Neural cell (in vitro differentiated cells): Measurements from ENCODE around the gene FYCO1. TPM values are rescaled to one million over a fixed set of nuclear protein-coding genes. Genes with fewer than 3 reads are reported as not detected.

Source experiments
- H2AFZ ChIP-seq: fragments of 200-600, 300-800 bp; sonication (generic), shearing (Covaris generic); 2 replicates; pipeline ENCODE4 v1.6.0; 2014; ENCODE audit warnings: low read depth, mild to moderate bottlenecking, antibody characterized with exemption, low read length, moderate library complexity
- H3F3A ChIP-seq: fragments of 200-600 bp; shearing (Covaris generic); 2 replicates; pipeline ENCODE4 v1.6.1; 2016; ENCODE audit warnings: mild to moderate bottlenecking, moderate library complexity, mixed read lengths, antibody characterized with exemption, low read length; ENCODE audit not compliant: insufficient read depth, poor library complexity, severe bottlenecking
- H3K27ac ChIP-seq: fragments of 200-600, 300-800 bp; sonication (generic), shearing (Covaris generic); 2 replicates; pipeline ENCODE4 v1.5.1; 2014; ENCODE audit warnings: mild to moderate bottlenecking, low read length, moderate library complexity
- H3K27me3 ChIP-seq: fragments of 300-800, 200-600 bp; sonication (generic), shearing (Covaris generic); 2 replicates; pipeline ENCODE4 v1.6.0; 2014; ENCODE audit warnings: mild to moderate bottlenecking, low read depth, low read length, moderate library complexity; ENCODE audit not compliant: insufficient read depth
- H3K36me3 ChIP-seq: fragments of 300-800, 200-600 bp; sonication (generic), shearing (Covaris generic); 2 replicates; pipeline ENCODE4 v1.5.1; 2014; ENCODE audit warnings: mild to moderate bottlenecking, antibody characterized with exemption, low read length, moderate library complexity; ENCODE audit not compliant: insufficient read depth
- H3K4me2 ChIP-seq: fragments of 300-800, 200-600 bp; sonication (generic), shearing (Covaris generic); 2 replicates; pipeline ENCODE4 v1.6.0; 2014; ENCODE audit warnings: mild to moderate bottlenecking, low read length
- H3K4me3 ChIP-seq: fragments of 300-800, 200-600 bp; sonication (generic), shearing (Covaris generic); 2 replicates; pipeline ENCODE4 v1.5.1; 2014; ENCODE audit warnings: mild to moderate bottlenecking, low read length, moderate library complexity
- H3K79me2 ChIP-seq: fragments of 200-600 bp; shearing (Covaris generic); replicated peaks from 2 replicates; pipeline ENCODE4 v1.6.0; 2014; ENCODE audit warnings: mild to moderate bottlenecking, low read length, moderate library complexity; ENCODE audit not compliant: insufficient read depth
- H3K9ac ChIP-seq: fragments of 300-800, 200-600 bp; sonication (generic), shearing (Covaris generic); 2 replicates; pipeline ENCODE4 v1.6.1; 2016; ENCODE audit warnings: mild to moderate bottlenecking, low read length, mixed read lengths
- H3K9me2 ChIP-seq: fragments of 200-600 bp; shearing (Covaris generic); 2 replicates; pipeline ENCODE4 v1.6.1; 2016; ENCODE audit warnings: mild to moderate bottlenecking, low read length, mixed read lengths; ENCODE audit not compliant: insufficient read depth
- H3K9me3 ChIP-seq: fragments of 200-600, 300-800 bp; sonication (generic), shearing (Covaris generic); 2 replicates; pipeline ENCODE4 v1.6.1; 2016; ENCODE audit warnings: mild to moderate bottlenecking, mixed run types, low read length, moderate library complexity, mixed read lengths
- H4K20me1 ChIP-seq: fragments of 200-600 bp; shearing (Covaris generic); 2 replicates; pipeline ENCODE4 v1.6.1; 2016; ENCODE audit warnings: mild to moderate bottlenecking, mixed run types; ENCODE audit not compliant: insufficient read depth
- CTCF ChIP-seq: fragments of 450-650 bp; IDR thresholded peaks from 2 replicates; pipeline ENCODE4 v1.5.1; 2014; ENCODE audit warnings: antibody characterized with exemption, mild to moderate bottlenecking, moderate library complexity; ENCODE audit not compliant: poor library complexity, severe bottlenecking
- EP300 ChIP-seq: fragments of 450-650 bp; conservative IDR thresholded peaks from 2 replicates; pipeline ENCODE4 v1.6.1; 2014; ENCODE audit warnings: antibody characterized with exemption, mild to moderate bottlenecking, moderate library complexity; ENCODE audit not compliant: poor library complexity, severe bottlenecking
- EZH2 ChIP-seq: fragments of 200-600, 300-800 bp; shearing (Covaris generic), sonication (generic); IDR thresholded peaks from 2 replicates; pipeline ENCODE4 v1.6.1; 2014; ENCODE audit warnings: antibody characterized with exemption, low read length, borderline replicate concordance, mild to moderate bottlenecking; ENCODE audit not compliant: insufficient read depth, poor library complexity, severe bottlenecking
- MXI1 ChIP-seq: fragments of 450-650 bp; conservative IDR thresholded peaks from 2 replicates; pipeline ENCODE4 v1.6.1; 2014; ENCODE audit warnings: antibody characterized with exemption, mild to moderate bottlenecking; ENCODE audit not compliant: poor library complexity, severe bottlenecking
- POLR2AphosphoS5 ChIP-seq: IDR thresholded peaks from 2 replicates; pipeline ENCODE4 v1.6.1; 2012
- RAD21 ChIP-seq: fragments of 450-650 bp; conservative IDR thresholded peaks from 2 replicates; pipeline ENCODE4 v1.6.1; 2014; ENCODE audit warnings: antibody characterized with exemption, mild to moderate bottlenecking, moderate library complexity
- REST ChIP-seq: IDR thresholded peaks from 2 replicates; pipeline ENCODE4 v1.6.1; 2012; ENCODE audit warnings: borderline replicate concordance
- SMC3 ChIP-seq: fragments of 450-650 bp; conservative IDR thresholded peaks from 2 replicates; pipeline ENCODE4 v1.6.1; 2014; ENCODE audit warnings: antibody characterized with exemption, mild to moderate bottlenecking, moderate library complexity; ENCODE audit not compliant: poor library complexity
- TAF1 ChIP-seq: IDR thresholded peaks from 2 replicates; pipeline ENCODE4 v1.6.1; 2012; ENCODE audit warnings: low read depth
- polyA plus RNA-seq: library from polyadenylated mRNA; depleted of rRNA; stranded (reverse); fragments of >200 nt; gene quantifications from 2 replicates; pipeline ENCODE4 v1.2.3, GENCODE V29; 2014

Gene FYCO1
- polyA plus RNA-seq, 1 donor from 2014 or later, result 0.12 TPM

DNA sequence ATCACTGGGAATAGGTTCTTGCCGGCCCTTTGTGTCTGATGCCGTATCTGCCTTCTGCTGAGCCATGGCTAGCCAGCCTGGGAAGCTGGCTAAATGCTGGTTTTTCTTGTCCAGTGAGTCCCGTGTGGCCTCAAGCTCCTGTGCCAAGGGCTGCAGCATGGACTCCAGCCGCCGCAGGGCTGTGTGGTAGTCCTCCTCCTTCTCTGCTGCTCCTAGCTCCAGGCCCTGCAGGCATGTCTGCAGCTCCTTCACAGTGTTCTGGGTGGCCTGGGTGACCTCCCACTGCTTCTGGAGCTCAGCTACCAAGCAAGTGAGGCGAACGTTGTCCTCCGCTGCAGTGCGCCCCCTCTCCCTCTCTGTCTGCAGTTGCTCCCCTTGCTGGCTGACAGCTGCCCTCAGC lies 27.5 kb downstream of the FYCO1 start:
- Histone ChIP-seq H3K27ac (no peak overlapping the region), H3K79me2 (no peaks in the 10 kb centered on the region), H4K20me1 (no peaks in the 10 kb centered on the region), H3K9me2 (no peaks in the 10 kb centered on the region), H3K9me3 (no peaks in the 10 kb centered on the region), H3K4me3 (no peak overlapping the region), H2AFZ (no peak overlapping the region), H3K4me2 (no peak overlapping the region), H3F3A (no peaks in the 10 kb centered on the region), H3K36me3 (no peaks in the 10 kb centered on the region), H3K9ac (no peak overlapping the region), H3K27me3 (no peaks in the 10 kb centered on the region)
- TF ChIP-seq SMC3 (no peak), TAF1 (no peak)

DNA sequence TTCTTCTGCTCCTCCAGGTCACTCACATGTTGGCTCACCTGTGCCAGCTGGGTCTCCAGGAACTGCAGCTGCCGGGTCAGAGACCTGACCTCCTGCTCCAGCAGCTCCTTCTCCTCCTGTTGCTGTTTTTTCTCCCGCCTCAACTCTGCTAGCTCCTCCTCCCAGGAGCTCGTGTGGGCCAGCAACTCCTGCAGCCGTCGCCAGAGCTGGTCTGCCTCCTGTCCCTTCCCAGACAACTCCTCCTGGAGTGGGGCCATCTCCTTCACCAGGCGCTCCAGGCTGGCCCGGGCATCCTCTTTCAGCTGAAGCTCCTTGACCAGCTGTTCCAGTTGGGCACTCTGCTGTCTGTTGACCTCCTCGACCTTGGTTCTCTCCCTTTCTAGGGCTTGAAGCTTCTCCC lies 27.9 kb downstream of the FYCO1 start:
- Histone ChIP-seq H3K9me3 (no peaks in the 10 kb centered on the region), H3K27ac (no peak overlapping the region), H3K4me3 (no peak overlapping the region), H4K20me1 (no peaks in the 10 kb centered on the region), H3K4me2 (no peak overlapping the region), H3K9me2 (no peaks in the 10 kb centered on the region), H3K27me3 (no peaks in the 10 kb centered on the region), H3K79me2 (no peaks in the 10 kb centered on the region), H2AFZ (no peak overlapping the region), H3K9ac (no peak overlapping the region), H3K36me3 (no peaks in the 10 kb centered on the region), H3F3A (no peaks in the 10 kb centered on the region)
- TF ChIP-seq REST, result no peak
- no peak for TF ChIP-seq EZH2
- TF ChIP-seq TAF1, result no peak
- no peak for TF ChIP-seq EP300
- TF ChIP-seq SMC3, result no peak
- TF ChIP-seq MXI1, result no peak
- TF ChIP-seq POLR2AphosphoS5, result no peak

GRCh38 chr3:45966950-45967640 lies 28.5 kb downstream of the FYCO1 start:
- Histone ChIP-seq H3K9ac (no peak overlapping the region), H2AFZ (no peak overlapping the region), H3F3A (no peaks in the 10 kb centered on the region), H3K79me2 (no peaks in the 10 kb centered on the region), H4K20me1 (no peaks in the 10 kb centered on the region), H3K4me3 (no peak overlapping the region), H3K9me2 (no peaks in the 10 kb centered on the region), H3K27me3 (no peaks in the 10 kb centered on the region), H3K36me3 (no peaks in the 10 kb centered on the region), H3K27ac (no peak overlapping the region), H3K9me3 (no peaks in the 10 kb centered on the region), H3K4me2 (no peak overlapping the region)
- TF ChIP-seq EZH2 (no peak), SMC3 (no peak), TAF1 (no peak), MXI1 (no peak), REST (no peak), CTCF (no peak), RAD21 (no peak), EP300 (no peak), POLR2AphosphoS5 (no peak)
